ENCODE measurements around the gene RPS23.

RPS23 gene

DNA sequence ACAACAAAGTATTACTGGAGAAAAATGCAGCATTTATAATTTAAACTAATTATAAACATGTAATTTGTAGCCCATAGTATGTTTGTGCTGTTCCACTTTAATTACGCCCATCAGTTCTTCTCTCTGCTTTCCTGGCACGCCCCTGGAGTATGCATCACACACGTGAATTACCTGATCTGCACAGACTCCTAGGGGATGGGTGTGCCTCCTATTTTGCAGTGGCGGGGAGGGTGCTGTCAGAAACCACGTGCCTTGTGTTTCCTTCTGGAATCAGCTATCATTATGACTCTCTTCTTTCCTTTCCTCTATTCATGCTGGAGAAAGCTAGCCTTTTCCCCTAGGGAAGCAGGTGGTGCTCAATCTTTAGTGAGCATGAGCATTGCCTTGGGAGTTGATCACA, 43.3 kb downstream of the RPS23 start:
- DNase-seq = no peak

GRCh38 chr5:82225525-82226172, 52.5 kb downstream of the RPS23 start:
- peak; percentile 54 for DNase-seq

Data from NCI-H1092 treated with DMSO at 0.1 percent for 48 hours (cell line).